ENCODE data around the gene ULK4. TPM values are rescaled to one million over a fixed set of nuclear protein-coding genes. Genes with fewer than 3 reads are reported as not detected.

Gene ULK4
- polyA plus RNA-seq, 1 donor from 2014 or later = 7.2 TPM

DNA sequence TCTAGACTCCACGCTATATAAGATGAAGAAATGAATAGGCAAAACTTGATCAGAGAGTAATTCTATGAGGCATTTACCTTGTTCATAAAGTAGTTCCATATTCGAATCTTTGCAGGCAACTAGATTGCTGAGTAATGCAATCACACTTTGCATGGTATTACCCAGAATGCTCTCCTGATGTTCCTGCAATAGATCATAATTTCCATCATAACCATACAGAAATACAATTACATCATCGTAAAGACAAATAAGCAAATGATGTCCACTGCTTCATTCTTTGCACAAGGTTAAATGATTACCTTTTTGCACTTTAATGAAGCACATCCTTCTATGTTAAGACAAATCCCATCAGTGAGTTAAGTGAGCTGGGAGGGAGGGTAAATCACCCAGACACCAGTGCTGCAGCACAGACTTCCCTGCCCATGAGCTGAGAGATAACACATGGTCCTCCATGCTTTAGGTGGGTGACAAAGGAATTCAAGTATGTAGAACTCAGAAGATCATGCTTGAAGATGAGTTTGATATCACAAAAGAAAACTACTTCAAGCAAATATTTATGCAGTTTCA, 395.9 kb downstream of the ULK4 start:
- Histone ChIP-seq H3K79me2 (replicated peaks; ENCODE audit: insufficient read depth, low read length) (no peaks in the 10 kb centered on the region), H3K9me2 (ENCODE audit: insufficient read depth, low read length) (no peaks in the 10 kb centered on the region), H3K27me3 (ENCODE audit: insufficient read depth, low read depth, low read length) (no peaks in the 10 kb centered on the region), H3K9me3 (ENCODE audit: low read length) (no peaks in the 10 kb centered on the region), H4K20me1 (ENCODE audit: insufficient read depth) (no peaks in the 10 kb centered on the region), H2AFZ (ENCODE audit: low read depth, low read length) (no peak overlapping the region), H3K4me2 (ENCODE audit: low read length) (no peak overlapping the region), H3F3A (ENCODE audit: insufficient read depth, low read length, poor library complexity, severe bottlenecking) (no peaks in the 10 kb centered on the region), H3K27ac (ENCODE audit: low read length) (no peak overlapping the region), H3K9ac (ENCODE audit: low read length) (no peak overlapping the region), H3K4me3 (ENCODE audit: low read length) (no peak overlapping the region), H3K36me3 (ENCODE audit: insufficient read depth, low read length) (no peaks in the 10 kb centered on the region)
- TF ChIP-seq, protein P1, sequence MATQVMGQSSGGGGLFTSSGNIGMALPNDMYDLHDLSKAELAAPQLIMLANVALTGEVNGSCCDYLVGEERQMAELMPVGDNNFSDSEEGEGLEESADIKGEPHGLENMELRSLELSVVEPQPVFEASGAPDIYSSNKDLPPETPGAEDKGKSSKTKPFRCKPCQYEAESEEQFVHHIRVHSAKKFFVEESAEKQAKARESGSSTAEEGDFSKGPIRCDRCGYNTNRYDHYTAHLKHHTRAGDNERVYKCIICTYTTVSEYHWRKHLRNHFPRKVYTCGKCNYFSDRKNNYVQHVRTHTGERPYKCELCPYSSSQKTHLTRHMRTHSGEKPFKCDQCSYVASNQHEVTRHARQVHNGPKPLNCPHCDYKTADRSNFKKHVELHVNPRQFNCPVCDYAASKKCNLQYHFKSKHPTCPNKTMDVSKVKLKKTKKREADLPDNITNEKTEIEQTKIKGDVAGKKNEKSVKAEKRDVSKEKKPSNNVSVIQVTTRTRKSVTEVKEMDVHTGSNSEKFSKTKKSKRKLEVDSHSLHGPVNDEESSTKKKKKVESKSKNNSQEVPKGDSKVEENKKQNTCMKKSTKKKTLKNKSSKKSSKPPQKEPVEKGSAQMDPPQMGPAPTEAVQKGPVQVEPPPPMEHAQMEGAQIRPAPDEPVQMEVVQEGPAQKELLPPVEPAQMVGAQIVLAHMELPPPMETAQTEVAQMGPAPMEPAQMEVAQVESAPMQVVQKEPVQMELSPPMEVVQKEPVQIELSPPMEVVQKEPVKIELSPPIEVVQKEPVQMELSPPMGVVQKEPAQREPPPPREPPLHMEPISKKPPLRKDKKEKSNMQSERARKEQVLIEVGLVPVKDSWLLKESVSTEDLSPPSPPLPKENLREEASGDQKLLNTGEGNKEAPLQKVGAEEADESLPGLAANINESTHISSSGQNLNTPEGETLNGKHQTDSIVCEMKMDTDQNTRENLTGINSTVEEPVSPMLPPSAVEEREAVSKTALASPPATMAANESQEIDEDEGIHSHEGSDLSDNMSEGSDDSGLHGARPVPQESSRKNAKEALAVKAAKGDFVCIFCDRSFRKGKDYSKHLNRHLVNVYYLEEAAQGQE (IDR thresholded peaks at IDR 0.05; ENCODE audit: borderline replicate concordance) = no peak
- no peak for TF ChIP-seq SMC3 (conservative IDR thresholded peaks at IDR 0.05; ENCODE audit: poor library complexity)
- no peak for TF ChIP-seq RAD21 (conservative IDR thresholded peaks at IDR 0.05)
- no peak for TF ChIP-seq MXI1 (conservative IDR thresholded peaks at IDR 0.05; ENCODE audit: poor library complexity, severe bottlenecking)
- TF ChIP-seq EP300 (conservative IDR thresholded peaks at IDR 0.05; ENCODE audit: poor library complexity, severe bottlenecking) = no peak
- TF ChIP-seq TAF1 (IDR thresholded peaks at IDR 0.05; ENCODE audit: low read depth) = no peak
- TF ChIP-seq EZH2 (IDR thresholded peaks at IDR 0.05; ENCODE audit: borderline replicate concordance, insufficient read depth, low read length, poor library complexity, severe bottlenecking) = no peak
- TF ChIP-seq CTCF (IDR thresholded peaks at IDR 0.05; ENCODE audit: poor library complexity, severe bottlenecking) = no peak
- no peak for TF ChIP-seq POLR2AphosphoS5 (IDR thresholded peaks at IDR 0.05)

- no peak overlapping the region for H2AFZ ChIP-seq (ENCODE audit: low read depth, low read length)
- no peaks in the 10 kb centered on the region for H4K20me1 ChIP-seq (ENCODE audit: insufficient read depth)
Observed at GRCh38 chr3:41565003-41565402, 396.9 kb downstream of the ULK4 start.

More at GRCh38 chr3:41565003-41565402, 396.9 kb downstream of the ULK4 start:
- no peak overlapping the region for H3K4me3 ChIP-seq (ENCODE audit: low read length)
- H3K4me2 ChIP-seq (ENCODE audit: low read length) = no peak overlapping the region
- H3K27ac ChIP-seq (ENCODE audit: low read length) = no peak overlapping the region
- no peak overlapping the region for H3K9ac ChIP-seq (ENCODE audit: low read length)
- H3K27me3 ChIP-seq (ENCODE audit: insufficient read depth, low read depth, low read length) = no peaks in the 10 kb centered on the region
- no peaks in the 10 kb centered on the region for H3K79me2 ChIP-seq (replicated peaks; ENCODE audit: insufficient read depth, low read length)
- H3F3A ChIP-seq (ENCODE audit: insufficient read depth, low read length, poor library complexity, severe bottlenecking) = no peaks in the 10 kb centered on the region
- no peaks in the 10 kb centered on the region for H3K9me3 ChIP-seq (ENCODE audit: low read length)
- no peaks in the 10 kb centered on the region for H3K36me3 ChIP-seq (ENCODE audit: insufficient read depth, low read length)
- no peaks in the 10 kb centered on the region for H3K9me2 ChIP-seq (ENCODE audit: insufficient read depth, low read length)
- no peak for TF ChIP-seq TAF1 (IDR thresholded peaks at IDR 0.05; ENCODE audit: low read depth)
- TF ChIP-seq RAD21 (conservative IDR thresholded peaks at IDR 0.05) = no peak
- no peak for TF ChIP-seq SMC3 (conservative IDR thresholded peaks at IDR 0.05; ENCODE audit: poor library complexity)
- no peak for TF ChIP-seq CTCF (IDR thresholded peaks at IDR 0.05; ENCODE audit: poor library complexity, severe bottlenecking)
- no peak for TF ChIP-seq EP300 (conservative IDR thresholded peaks at IDR 0.05; ENCODE audit: poor library complexity, severe bottlenecking)
- TF ChIP-seq EZH2 (IDR thresholded peaks at IDR 0.05; ENCODE audit: borderline replicate concordance, insufficient read depth, low read length, poor library complexity, severe bottlenecking) = no peak
- TF ChIP-seq, protein P1 (IDR thresholded peaks at IDR 0.05; ENCODE audit: borderline replicate concordance) = no peak

All from neural cell (in vitro differentiated cells).